Measurements from ENCODE around the gene CASQ2.
"Not testable (repeated sequence)": the region's sequence is repeated elsewhere in the genome, so short reads cannot be mapped to it uniquely, and the experiment has no call there.

Gene CASQ2

DNA sequence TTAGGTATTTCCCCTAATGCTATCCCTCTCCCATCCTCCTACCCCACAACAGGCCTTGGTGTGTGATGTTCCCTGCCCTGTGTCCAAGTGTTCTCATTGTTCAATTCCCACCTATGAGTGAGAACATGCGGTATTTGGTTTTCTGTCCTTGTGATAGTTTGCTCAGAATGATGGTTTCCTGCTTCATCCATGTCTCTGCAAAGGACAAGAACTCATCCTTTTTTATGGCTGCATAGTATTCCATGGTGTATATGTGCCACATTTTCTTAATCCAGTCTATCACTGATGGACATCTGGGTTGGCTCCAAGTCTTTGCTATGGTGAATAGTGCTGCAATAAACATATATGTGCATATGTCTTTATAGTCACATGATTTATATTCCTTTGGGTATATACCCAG is 10.6 kb upstream of the CASQ2 start:
- not testable (repeated sequence) for DNase-seq

DNA sequence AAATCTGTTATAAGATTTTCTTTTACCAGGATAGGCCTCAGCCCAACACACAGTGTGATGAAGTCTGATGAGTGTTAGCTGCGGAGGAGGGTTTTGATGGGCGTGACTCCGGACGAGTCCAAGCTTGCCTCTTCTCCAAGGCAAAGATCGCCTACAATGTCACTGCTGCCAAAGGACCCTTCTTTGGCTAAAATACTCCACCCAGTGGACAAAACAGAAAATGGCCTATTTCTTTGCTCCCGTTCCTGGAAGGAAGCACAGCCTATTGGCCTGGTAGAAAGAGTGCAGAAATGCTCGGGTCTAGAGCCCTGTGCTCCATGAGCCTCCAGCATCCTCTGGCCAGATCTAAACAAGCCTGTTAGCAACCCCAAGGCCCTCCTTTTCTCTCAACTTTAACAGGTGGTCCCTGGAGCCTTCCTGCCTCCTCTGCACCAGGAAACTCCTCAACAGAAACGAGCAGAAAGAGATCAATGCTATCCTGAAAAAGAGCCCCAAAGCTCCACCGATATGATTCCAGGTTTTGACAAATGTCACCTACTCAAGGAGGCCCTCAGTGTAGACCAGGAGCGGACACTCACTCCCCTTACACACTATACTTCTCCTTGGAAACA is 3.4 kb upstream of the CASQ2 start:
- peak; percentile 87 for DNase-seq

DNA sequence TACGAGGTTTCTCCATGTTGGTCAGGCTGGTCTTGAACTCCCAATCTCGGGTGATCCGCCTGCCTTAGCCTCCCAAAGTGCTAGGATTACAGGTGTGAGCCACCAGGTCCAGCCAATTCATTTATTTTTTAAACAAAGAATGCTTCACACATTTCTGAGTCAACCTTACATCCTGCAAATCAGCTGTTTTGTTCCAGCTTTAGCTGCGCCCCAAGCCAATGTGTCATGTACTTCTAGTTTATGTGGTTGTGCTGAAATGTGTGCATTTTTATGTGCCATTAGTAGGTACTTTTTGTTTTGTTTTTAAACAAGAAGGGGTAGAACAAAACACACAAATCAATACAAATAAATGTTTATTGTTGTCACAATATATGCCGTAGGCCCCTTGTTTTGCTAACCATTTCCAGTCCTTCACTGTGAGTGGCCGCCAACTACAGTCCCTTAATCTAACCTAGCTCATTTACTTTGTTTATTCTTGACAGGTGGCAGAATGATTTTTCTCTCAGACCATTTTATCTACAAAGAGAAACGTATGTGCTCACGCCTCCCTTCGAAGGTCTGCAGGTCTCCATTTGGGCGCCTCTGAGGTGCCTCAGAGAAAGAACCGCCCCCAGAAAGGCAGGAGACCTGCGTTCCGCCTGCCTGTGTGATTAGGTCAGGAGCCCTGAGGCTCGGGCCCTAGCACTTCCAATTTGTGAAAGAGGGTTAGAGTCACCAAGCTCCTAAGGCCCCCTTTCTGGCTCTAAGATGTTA is 2.8 kb upstream of the CASQ2 start:
- DNase-seq: peak; percentile 60

DNA sequence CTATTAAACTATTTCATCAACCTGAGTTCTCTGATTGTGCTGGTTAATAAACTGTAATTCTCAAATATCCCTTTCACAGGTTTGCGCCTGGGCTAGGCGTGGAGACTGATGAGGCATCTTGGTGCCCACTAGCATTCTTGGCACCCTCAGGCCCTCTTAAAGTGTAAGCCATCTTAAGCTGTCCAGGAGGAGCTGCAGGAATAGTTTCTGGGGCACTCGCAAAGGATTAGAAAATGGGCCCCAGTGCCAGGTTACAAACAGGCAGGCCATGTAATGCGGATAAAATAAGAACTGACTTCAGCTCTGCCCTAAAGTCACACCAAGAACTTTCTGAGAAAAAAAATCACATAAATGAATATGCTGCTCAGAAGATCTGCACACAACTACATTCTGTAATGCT is 1.1 kb downstream of the CASQ2 start:
- DNase-seq: no peak

DNA sequence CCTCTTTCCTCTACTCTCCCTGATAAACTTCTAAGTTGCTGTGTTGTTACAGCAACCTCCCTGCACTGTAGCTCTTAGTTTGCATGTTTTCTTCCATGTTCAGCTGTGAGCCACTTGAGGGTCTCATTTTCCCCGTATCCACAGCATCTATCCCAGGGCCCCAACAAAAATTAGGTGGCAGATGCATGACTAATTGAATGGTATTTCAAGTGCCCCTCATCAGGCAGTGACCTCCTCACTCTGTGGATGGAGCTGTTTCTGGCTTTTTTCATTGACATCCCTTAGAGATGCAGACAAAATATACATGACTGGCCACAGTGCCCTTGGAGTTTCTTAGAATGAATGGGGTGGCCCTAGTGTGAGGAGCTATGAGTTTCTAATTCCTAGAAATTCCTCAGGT is 3.4 kb downstream of the CASQ2 start:
- no peak for DNase-seq

DNA sequence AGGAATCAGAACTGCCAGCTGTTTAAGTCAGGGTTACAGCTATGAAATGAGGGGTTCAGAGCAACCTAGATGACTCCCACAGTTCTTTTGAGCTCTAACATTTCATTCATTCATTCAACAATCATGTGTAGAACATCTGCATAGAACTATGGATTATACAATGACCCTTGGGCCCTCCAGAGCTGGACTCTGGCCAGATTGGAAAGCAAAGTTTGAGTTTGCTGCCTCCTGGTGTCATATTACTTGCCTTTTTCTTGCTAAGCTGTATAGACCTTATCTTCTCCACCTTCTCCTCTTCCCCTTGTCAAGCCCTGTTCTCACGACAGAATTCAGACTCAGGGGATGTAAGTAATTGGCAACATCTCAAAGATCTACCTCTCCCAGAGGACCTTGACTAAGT is 4.0 kb downstream of the CASQ2 start:
- no peak for DNase-seq

DNA sequence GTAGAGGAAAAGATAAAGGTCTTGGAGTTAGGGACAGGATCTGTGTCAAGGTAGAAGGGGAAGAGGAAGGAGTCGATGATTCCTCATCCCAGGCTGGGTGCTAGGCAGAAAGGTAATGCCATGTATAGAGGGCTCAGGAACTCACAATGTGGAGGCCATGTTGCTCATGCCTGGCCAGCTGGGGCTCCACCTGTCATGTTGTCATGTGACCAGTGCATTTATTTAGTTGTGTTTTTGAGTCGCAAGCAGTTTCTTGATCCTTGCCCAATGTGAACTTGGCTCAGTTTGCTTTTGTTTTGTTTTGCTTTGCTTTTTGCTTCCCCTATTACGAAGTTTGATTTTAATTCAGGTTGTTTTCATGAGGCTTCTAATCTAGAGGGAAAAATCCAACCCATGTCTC is 5.7 kb downstream of the CASQ2 start:
- no peak for DNase-seq

DNA sequence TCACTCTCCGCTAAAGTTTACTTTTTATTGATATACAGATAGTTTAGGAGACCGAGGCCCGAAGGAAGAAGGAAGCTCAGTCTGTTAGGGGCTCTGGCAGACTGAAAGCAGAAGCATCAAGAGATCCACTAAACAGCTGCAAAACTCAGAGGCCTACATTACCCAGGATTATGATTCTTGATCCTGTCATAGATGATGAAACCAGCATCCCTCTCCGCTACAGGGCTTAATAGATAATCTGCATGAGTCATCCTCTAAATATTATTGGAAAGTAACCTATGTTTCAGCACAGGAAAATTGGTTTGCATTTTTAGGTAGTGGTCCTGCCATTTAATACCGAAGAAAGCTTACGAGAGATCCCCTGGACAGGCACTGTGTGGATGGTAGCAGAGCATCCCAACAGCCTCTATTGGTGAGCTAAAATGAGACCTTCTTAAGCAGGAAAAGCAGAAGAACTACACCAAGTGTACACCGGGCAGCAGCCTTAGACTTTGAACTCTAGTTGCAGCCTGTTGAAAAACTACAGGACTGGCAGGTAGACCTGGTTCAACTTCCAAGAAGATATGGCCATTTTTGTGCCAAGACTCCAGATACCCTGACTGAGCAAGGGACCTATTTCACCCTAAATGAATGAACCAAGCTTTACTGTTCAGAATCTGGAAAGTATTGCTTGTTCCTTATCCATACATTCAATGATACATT is 6.8 kb downstream of the CASQ2 start:
- no peak for DNase-seq

DNA sequence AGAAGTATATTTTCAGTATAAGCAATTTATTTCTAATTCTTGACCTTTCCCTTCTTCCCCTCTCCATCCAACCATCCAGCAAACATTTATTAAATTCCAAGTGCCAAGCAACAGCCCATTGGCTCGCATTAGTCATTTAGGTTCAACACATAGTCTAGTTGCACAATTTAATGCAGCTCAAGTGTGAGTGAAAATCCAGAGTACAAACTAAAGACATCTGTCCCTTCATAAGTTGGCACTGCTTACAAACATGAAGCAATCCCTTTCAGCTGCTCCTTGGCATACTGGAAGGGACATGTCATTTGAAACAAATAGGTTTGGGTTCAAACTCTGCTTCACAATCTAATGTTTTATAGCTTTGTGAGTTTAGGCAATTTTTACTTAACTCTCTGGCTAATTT is 10.7 kb downstream of the CASQ2 start:
- DNase-seq: no peak

DNA sequence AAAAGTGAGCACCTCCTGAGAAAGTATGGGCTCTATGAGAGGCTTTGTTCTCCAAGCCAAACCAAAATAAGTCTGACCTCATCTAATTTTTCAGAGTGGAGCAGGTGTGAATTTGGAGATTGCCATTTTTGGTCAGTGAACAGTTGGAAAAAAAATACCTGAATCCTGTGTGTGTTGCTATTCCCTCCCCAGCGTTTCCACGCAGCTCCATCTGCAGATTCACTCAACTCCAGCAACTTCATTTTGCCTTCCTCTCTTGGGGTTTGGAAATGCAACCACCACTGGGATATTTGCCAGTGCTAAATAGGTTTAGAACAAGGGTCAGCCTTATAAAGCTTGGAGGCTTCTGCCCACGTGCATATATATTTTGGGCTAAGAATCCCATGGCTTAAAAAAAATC is 11.2 kb downstream of the CASQ2 start:
- no peak for DNase-seq

DNA sequence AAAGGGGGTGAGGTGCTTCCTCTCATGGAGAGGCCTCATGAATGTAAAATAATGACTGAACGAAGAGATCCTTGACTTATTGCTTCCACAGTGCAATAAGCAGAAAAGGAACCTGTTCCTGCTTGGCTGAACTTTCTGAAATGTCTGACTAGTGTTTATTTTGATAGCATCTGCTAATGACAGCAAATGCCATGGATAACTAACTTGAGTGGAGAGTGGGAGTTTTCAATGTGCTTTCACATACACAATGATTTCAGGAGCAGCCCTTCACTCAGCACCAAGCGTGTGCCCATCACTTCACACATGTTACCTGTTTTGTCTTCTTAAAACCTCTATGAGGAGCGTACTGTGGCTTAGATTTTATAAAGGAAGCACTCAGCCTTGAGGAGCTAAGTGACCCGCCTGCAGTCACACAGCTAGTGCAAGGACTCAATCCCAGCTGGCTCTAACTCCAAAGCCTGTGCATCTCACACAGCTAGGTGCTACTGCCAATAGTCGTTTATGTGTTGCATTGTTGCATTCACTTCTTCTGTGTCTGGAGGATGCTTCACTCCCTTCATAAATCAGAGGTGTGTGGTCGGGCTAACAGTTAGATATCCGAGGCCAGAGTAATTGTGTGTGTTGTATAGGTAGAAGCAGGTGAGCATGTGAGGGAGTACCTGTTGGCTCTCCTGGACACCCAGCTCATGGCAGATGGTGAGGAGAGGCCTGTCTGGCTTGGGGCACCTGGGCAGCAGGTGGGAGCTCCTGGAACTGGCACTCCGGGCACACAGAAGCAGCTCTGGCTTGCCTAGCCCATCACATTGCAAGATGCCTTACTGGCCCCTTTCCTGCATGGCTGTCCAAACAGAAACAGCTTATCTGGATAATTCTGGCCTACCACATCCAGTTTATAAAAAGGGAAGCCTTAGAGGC is 12.8 kb downstream of the CASQ2 start:
- DNase-seq: no peak

DNA sequence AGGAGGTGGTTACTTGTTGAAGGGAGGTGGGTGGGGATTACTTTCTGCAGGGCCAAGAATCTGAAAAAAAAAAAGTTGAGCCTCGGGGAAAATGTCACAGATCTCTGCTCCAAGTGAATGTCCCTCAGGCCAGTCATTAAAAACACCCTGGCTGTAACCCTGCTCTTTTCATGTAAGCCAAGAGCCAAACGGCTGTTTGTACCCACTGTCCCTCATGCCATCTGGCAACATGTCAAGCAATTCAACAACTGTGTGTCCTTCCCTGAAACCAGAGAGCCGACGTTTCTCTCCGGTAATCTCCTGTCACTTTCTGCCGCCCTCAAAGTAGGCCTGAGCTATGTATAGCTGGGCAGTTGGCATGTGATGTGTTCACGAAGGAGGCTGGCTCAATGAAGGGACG is 14.7 kb downstream of the CASQ2 start:
- DNase-seq: no peak

DNA sequence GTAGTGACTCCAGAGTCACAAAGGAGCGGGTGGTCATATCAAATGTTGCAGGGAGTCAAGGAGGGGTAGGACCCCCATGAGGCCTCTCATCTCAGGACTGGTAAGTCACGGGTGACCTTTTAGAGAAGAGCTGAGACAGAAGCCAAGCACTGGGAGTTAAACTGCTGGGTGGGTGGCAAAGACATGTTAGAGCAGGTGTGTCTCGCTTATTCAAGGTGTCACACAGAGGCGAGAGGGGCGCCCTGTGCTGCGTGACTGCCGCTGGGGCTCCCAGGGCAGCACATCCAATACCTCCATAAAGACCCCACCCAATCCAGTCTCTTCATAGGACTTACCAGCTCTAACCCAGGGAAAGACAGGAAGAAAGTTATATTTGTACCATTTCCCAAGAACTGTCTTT is 15.2 kb downstream of the CASQ2 start:
- no peak for DNase-seq

DNA sequence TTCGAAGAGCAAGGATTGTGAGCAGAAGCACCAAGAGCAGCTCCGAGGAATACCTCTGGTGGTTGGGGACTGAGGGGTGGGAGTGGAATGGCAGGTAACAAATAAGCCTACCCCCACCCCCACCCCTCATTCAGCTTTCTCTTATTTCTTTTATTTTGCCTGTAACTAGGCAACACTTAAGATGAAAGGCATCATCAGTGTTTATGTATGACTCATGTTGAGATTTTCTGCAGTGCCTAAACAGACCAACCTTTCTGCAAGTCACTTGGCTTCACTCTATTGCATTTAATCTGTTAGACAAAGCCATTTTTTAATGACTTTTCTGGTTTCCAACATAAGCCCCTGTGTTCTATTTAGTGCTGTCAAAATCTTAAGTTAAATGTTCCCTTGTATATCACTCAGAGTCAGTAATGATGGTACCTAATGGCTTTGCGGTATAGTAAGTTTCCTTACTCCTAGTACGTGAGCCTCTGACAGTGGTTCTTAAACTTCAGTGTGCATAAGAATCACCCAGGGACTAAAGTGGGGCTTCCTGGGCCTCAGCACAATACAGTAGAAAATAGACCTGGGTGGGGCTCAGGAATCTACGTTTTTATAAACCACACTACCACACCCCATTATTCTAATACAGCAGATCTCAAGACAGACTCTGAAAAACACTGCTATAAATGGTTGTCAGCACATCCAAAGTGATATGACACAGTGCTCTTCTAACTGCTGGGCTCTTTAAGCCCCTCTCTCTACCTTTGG is 19.9 kb downstream of the CASQ2 start:
- no peak for DNase-seq

DNA sequence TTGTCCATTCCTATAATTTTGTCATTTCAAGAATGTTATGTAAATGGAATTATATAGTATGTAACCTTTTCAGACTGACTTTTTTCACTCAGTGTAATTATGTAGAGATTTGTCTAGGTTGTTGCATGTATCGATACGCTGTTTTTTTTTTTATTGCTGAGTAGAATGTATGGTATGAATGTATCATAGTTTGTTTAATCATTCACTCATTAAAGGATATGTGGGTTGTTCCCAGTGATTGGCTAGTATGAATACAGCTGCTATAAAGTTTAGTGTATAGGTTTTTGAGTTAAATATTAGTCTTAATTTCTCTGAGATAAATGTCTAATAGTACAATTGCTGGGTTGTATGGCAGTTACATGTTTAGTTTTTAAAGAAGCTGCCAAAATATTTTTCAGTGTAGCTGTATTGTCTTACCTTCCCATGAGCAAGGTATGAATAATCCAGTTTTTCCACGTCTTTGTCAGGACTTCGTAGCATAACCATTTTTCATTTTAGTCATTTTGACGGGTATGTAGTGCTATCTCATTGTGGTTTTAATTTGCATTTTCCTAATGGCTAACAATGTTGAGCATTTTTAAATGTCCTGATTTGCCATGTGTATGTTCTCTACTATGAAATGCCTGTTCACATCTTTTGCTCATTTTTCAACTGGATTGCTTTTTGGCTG is 22.4 kb downstream of the CASQ2 start:
- no peak for DNase-seq

DNA sequence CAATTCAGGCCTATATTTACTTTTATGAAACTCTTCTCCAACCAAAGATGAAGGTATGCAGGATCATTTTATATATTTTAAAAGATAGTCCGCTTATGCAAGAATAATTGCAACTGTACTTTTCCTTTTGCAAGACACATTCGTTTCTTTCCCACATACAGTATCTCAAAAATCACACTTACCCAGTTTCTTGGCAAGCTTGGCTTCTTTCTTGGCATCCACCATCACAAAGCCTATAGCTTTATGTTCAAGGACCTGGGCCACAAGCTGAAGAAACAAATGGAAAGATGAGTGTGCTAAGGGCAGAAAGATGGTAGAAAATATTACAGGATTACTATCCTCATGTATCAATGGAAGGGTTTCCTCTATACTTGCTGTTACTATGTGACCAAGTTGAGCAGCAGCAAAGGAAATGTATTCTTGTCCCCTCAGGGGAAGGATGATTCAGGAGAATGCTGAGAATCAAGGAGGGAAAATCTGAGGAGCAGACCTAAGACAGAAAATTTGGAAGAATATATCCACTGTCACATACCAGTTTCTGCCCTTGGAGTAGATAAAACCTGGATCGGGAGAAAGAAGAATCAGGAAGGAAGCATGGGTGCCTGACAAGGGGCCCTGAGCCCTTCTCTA is 23.8 kb downstream of the CASQ2 start:
- no peak for DNase-seq

DNA sequence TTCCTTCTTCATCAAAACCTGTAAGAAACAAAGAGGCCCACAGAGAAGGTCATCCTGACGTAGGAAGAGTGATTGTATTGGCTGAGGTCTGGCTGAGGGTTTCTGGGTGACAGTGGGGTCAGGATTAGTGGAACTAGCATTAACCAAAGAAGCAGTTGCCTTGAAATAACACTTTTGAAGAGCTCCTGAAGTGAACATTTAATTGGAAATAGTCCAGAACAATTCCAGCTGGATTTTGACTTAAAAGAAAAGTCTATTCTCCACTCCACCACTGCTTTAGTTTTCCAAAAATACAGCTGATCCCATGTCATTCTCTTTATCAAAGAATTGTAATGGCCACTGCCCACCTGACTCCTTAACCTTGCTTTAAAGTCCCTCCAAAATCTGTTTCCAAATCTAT is 27.7 kb downstream of the CASQ2 start:
- no peak for DNase-seq

DNA sequence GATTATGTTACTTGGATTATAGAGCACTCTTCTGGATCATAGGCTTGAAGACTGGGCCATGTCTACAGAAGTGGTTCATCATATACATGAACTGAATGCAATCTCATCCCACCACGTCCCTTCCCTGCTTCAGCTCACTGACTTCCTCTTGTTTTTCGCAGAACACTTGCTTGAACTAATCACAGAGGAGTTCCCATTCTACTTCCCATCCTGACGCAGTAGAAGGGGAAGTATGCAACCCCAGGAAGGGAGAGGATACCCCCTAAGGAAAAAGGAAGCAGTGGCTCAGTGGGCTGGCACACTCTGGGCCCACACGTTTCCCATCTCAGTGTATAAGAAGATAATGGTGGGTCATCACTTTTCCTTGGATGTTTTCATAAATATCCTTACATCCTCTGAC is 36.2 kb downstream of the CASQ2 start:
- no peak for DNase-seq

DNA sequence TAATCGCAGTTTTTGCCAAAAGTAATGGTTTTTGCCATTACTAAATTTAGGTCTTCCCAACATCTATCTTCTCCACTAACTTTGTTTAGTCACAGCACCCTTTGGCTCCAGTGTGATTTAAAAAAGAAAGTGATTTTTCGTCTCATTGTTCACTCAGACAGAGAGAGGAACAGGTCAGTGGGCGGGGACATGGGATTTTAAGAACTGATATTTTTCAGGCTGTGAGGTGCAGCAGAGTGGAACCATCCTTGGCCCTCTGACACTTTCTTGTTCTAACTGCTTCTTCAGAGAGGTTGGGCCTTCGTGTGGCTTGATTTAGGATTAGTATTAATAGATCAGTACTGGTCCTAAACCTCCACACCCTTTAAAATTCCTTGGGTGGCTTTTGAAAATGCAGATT is 38.8 kb downstream of the CASQ2 start:
- DNase-seq: no peak

DNA sequence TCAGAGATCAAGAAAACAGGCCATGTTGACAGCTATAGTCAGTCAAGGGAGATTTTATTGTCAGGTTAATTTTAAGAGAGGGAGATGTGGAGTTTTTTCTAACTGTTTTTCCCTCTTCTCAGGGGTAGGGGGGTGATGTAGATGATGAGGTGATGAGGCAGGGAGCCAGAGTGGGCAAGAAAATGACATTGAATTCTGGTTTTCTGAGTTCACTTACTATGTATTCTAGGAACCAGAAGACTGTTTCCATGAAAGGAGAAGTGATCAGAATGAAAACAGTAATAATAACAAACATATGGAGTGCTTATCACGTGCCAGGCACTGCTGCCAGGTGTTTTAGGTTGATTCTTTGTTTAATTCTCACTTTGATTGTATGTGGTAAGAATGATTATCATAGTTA is 40.2 kb downstream of the CASQ2 start:
- no peak for DNase-seq

DNA sequence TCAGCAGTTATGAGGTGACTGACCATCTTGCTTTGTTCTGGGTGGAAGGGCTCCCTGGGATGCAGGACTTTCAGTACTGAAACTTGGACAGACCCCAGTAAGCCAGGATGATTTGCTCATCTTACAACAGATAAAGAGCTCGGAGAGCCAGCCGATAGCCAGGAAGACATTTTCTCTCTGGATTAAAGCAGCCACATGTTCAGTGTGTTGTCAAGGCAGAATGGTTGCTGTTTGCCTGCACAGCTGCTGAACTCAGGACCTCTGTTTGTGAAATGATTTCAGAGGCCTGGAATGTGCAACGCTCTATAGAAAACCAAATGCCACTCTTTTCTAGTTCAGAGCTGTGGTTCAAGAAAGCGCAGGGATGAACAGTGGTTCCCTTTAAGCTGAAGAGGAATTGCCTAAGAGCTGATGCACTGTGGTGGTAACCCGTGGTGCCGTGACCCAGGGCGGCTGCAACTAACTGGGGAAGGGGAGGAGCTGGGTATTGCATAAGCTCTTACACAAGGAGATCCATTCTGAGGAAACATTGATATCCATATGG is 40.7 kb downstream of the CASQ2 start:
- no peak for DNase-seq

Data from NCI-H345 (cell line).